Breast epithelium (tissue), 4 donors: ENCODE measurements around the gene BNC2. TPM values are rescaled to one million over a fixed set of nuclear protein-coding genes. Genes with fewer than 3 reads are reported as not detected.

ENCODE experiments used
- DNase-seq, 2 donors: peaks; one replicate each; pipeline ENCODE4 v3.0.0-alpha.2; 2019; ENCODE audit warnings: low spot score in 2 of 2
- H3K27ac ChIP-seq, 2 donors: fragments of 200-600 bp; sonication (generic) in 1 of 2; one replicate each; pipeline ENCODE4 v1.5.1; 2016 to 2019; ENCODE audit warnings: mild to moderate bottlenecking in 1 of 2
- H3K27me3 ChIP-seq, 2 donors: fragments of 200-600 bp; sonication (generic) in 1 of 2; one replicate each; pipeline versions ENCODE4 v1.5.1 to v1.6.0; 2017 to 2019; ENCODE audit warnings: control low read depth in 1 of 2, mild to moderate bottlenecking in 1 of 2
- H3K36me3 ChIP-seq: fragments of 200-600 bp; one replicate; pipeline ENCODE4 v1.5.1; 2019
- H3K4me1 ChIP-seq, 2 donors: fragments of 200-600 bp; sonication (generic); one replicate each; pipeline ENCODE4 v1.5.1; 2016 to 2019; ENCODE audit warnings: control low read depth in 1 of 2
- H3K4me3 ChIP-seq, 3 donors: fragments of 200-600 bp; sonication (generic); 1 replicate in 2 of 3; 2 replicates in 1 of 3; pipeline ENCODE4 v1.5.1; 2016 to 2019; ENCODE audit warnings: mild to moderate bottlenecking in 3 of 3, moderate library complexity in 2 of 3
- H3K9me3 ChIP-seq, 2 donors: fragments of 200-600 bp; sonication (generic) in 1 of 2; one replicate each; pipeline ENCODE4 v1.5.1; 2016 to 2019; ENCODE audit warnings: control low read depth in 1 of 2
- CTCF ChIP-seq, 3 donors: fragments of 450-650 bp; IDR thresholded peaks; one replicate each; pipeline ENCODE4 v1.5.1; 2016 to 2017; ENCODE audit warnings: antibody characterized with exemption in 3 of 3, mild to moderate bottlenecking in 3 of 3, moderate library complexity in 3 of 3
- POLR2A ChIP-seq: fragments of 450-650 bp; IDR thresholded peaks from one replicate; pipeline ENCODE4 v1.6.1; 2016; ENCODE audit warnings: antibody characterized with exemption, mild to moderate bottlenecking, moderate library complexity
- POLR2AphosphoS5 ChIP-seq, 3 donors: sonication (generic); formaldehyde crosslinking; IDR thresholded peaks; one replicate each; pipeline ENCODE4 v1.6.1; 2017; ENCODE audit warnings: antibody characterized with exemption in 3 of 3
- intact Hi-C: fragments of 100-400 bp; cut with DNase I; formaldehyde crosslinking; loops from one replicate; pipeline ENCODE4 v1.15.1; 2023; ENCODE audit warnings: low total_unique reads
- total RNA-seq, 3 donors: library from RNA; depleted of rRNA; stranded (reverse); fragments of >200 nt; gene quantifications; one replicate each; pipeline ENCODE4 v1.1.0, GENCODE V29; 2016

Gene BNC2
- total RNA-seq, 3 donors from 2014 or later: 15.8 to 21.1 (median 17.0) TPM

- H3K27ac ChIP-seq: peak overlapping the region in 1 of 2 donors; percentile 19
- peak overlapping the region in 1 of 3 donors; percentile 22 for H3K4me3 ChIP-seq
- intact Hi-C loops: no loop called here
- H3K27me3 ChIP-seq: no peaks in the 10 kb centered on the region
- H3K36me3 ChIP-seq: no peaks in the 10 kb centered on the region
- no peak for DNase-seq
- H3K4me1 ChIP-seq: no peaks in the 10 kb centered on the region
- no peaks in the 10 kb centered on the region for H3K9me3 ChIP-seq
- TF ChIP-seq CTCF (IDR thresholded peaks at IDR 0.05): no peak
- no peak for TF ChIP-seq POLR2A
- no peak for TF ChIP-seq POLR2AphosphoS5 (IDR thresholded peaks at IDR 0.05)
Measured at GRCh38 chr9:16680975-16681651, 189.4 kb downstream of the BNC2 start.

GRCh38 chr9:16680541-16680940 lies 189.9 kb downstream of the BNC2 start:
- no peak for TF ChIP-seq POLR2AphosphoS5 (IDR thresholded peaks at IDR 0.05)
- no peak for TF ChIP-seq CTCF (IDR thresholded peaks at IDR 0.05)
- peak overlapping the region in 1 of 3 donors; percentile 22 for H3K4me3 ChIP-seq
- no peaks in the 10 kb centered on the region for H3K36me3 ChIP-seq
- H3K9me3 ChIP-seq: no peaks in the 10 kb centered on the region
- no peaks in the 10 kb centered on the region for H3K4me1 ChIP-seq
- DNase-seq: no peak
- peak overlapping the region in 1 of 2 donors; percentile 19 for H3K27ac ChIP-seq
- intact Hi-C loops: no loop called here
- no peaks in the 10 kb centered on the region for H3K27me3 ChIP-seq

- intact Hi-C loops: no loop called here
- H3K36me3 ChIP-seq: no peaks in the 10 kb centered on the region
- H3K4me1 ChIP-seq: no peaks in the 10 kb centered on the region
- no peak for DNase-seq
- H3K4me3 ChIP-seq: no peak overlapping the region
- TF ChIP-seq POLR2AphosphoS5 (IDR thresholded peaks at IDR 0.05): no peak
- TF ChIP-seq POLR2A: no peak
- TF ChIP-seq CTCF (IDR thresholded peaks at IDR 0.05): no peak
- H3K27ac ChIP-seq: no peak overlapping the region
- no peaks in the 10 kb centered on the region for H3K9me3 ChIP-seq
- H3K27me3 ChIP-seq: no peaks in the 10 kb centered on the region
Measured at GRCh38 chr9:16679327-16679821, 191.1 kb downstream of the BNC2 start.

- TF ChIP-seq CTCF (IDR thresholded peaks at IDR 0.05) (no peak), POLR2AphosphoS5 (IDR thresholded peaks at IDR 0.05) (no peak), POLR2A (no peak)
- Histone ChIP-seq H3K4me1 (no peaks in the 10 kb centered on the region), H3K4me3 (no peak overlapping the region), H3K36me3 (no peaks in the 10 kb centered on the region), H3K27ac (no peak overlapping the region), H3K27me3 (no peaks in the 10 kb centered on the region), H3K9me3 (no peaks in the 10 kb centered on the region)
- intact Hi-C loops: no loop called here
- no peak for DNase-seq
Measured at GRCh38 chr9:16676519-16676918, 194.0 kb downstream of the BNC2 start.

- Histone ChIP-seq H3K27ac (no peak overlapping the region), H3K4me1 (no peaks in the 10 kb centered on the region), H3K36me3 (no peaks in the 10 kb centered on the region), H3K4me3 (no peak overlapping the region), H3K27me3 (no peaks in the 10 kb centered on the region), H3K9me3 (no peaks in the 10 kb centered on the region)
- intact Hi-C loops: no loop called here
- no peak for DNase-seq
- no peak for TF ChIP-seq POLR2A
- no peak for TF ChIP-seq CTCF (IDR thresholded peaks at IDR 0.05)
- TF ChIP-seq POLR2AphosphoS5 (IDR thresholded peaks at IDR 0.05): no peak
Measured at GRCh38 chr9:16675131-16675530, 195.3 kb downstream of the BNC2 start.
